Skeletal muscle tissue (tissue), 4 donors: ENCODE measurements around the gene ANKRD33. TPM values are rescaled to one million over a fixed set of nuclear protein-coding genes. Genes with fewer than 3 reads are reported as not detected.
A peak's percentile ranks its signal among the peaks of the same experiment; 100 is the strongest.

ENCODE experiments used
- H3K27ac ChIP-seq: one replicate; pipeline ENCODE4 v1.7.0; 2013; ENCODE audit warnings: mild to moderate bottlenecking, low read depth, low read length, inconsistent platforms
- H3K27me3 ChIP-seq, 3 donors: one replicate each; pipeline ENCODE4 v1.7.0; 2013; ENCODE audit warnings: low read length in 3 of 3; ENCODE audit not compliant: control insufficient read depth in 3 of 3, insufficient read depth in 3 of 3
- H3K36me3 ChIP-seq, 3 donors: one replicate each; pipeline ENCODE4 v1.7.0; 2013; ENCODE audit warnings: low read length in 3 of 3; ENCODE audit not compliant: control insufficient read depth in 3 of 3, insufficient read depth in 3 of 3
- H3K4me1 ChIP-seq, 3 donors: one replicate each; pipeline ENCODE4 v1.7.0; 2013; ENCODE audit warnings: low read length in 3 of 3, mild to moderate bottlenecking in 3 of 3; ENCODE audit not compliant: control insufficient read depth in 3 of 3, insufficient read depth in 3 of 3
- H3K4me3 ChIP-seq, 3 donors: one replicate each; pipeline ENCODE4 v1.7.0; 2013; ENCODE audit warnings: low read length in 3 of 3
- H3K9ac ChIP-seq, 3 donors: one replicate each; pipeline ENCODE4 v1.7.0; 2013; ENCODE audit warnings: low read length in 3 of 3, mild to moderate bottlenecking in 3 of 3, moderate library complexity in 2 of 3, low read depth in 1 of 3
- H3K9me3 ChIP-seq, 3 donors: one replicate each; pipeline ENCODE4 v1.7.0; 2013; ENCODE audit warnings: low read length in 3 of 3; ENCODE audit not compliant: control insufficient read depth in 3 of 3
- total RNA-seq: library from RNA; depleted of rRNA; stranded (reverse); fragments of >200 nt; gene quantifications from one replicate; pipeline ENCODE4 v1.2.3, GENCODE V29; 2014
- donor health status: Osteomylitis.

The ANKRD33 gene
- not detected for total RNA-seq

DNA sequence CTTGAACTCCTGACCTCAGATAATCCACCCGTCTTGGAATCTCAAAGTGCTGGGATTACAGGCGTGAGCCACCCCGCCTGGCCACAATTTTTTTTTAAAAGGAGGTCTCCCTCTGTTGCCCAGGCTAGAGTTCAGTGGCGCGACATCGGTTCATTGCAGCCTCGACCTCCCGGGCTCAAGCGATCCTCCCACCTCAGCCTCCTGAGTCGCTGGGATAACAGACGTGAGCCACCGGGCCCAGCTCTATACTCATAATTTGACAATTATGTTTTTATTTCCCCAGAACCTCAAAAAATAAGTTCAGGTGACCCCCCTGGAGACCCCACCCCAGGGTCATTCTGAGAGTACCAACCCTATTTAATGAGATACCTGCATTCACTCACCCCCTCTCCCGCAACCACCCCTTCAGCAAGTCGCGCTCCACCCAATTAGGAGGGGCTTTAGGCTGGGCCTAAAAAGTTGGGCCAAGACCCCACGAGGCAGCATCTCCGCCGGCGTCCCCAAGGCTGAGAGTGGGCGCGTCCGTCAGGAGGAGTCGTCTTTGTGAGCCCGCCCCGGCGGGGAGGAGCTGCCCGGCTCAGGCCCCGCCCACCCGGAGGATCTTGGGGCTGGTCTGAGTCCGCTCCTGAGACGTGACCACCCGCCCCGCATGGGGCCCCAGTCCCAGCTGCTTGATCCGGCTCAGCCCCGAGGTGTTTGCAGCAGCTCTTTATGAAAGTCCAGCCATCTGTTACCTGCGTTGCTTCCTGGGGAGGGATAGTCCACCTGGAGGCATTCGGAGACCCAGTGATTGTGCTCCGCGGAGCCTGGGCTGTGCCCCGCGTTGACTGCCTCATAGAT lies at the start of gene ANKRD33:
Gene ANKRD33 (plus strand): TSS at position 628 of the 840 bp plus-strand sequence. CDS start 84 bp downstream, at position 712.
- Histone ChIP-seq H3K36me3 (no peaks in the 10 kb centered on the region), H3K27ac (no peak within 1 kb of the TSS), H3K27me3 (peaks cover 3 to 14% (median 12%) of the 10 kb centered on the region in 3 donors), H3K9me3 (peaks cover 0 to 2% (median 0%) of the 10 kb centered on the region in 3 donors), H3K4me3 (no peak within 1 kb of the TSS), H3K9ac (no peak within 1 kb of the TSS), H3K4me1 (peaks cover 8% of the 10 kb centered on the region in 3 donors)

GRCh38 chr12:51838762-51839161 lies 49.1 kb upstream of the ANKRD33 start:
- H3K27ac ChIP-seq, result no peak overlapping the region
- no peaks in the 10 kb centered on the region for H3K36me3 ChIP-seq
- H3K9ac ChIP-seq, result peak overlapping the region in 1 of 3 donors; percentile 33
- peaks cover 9 to 19% (median 10%) of the 10 kb centered on the region in 3 donors for H3K27me3 ChIP-seq
- H3K4me1 ChIP-seq, result peaks cover 9 to 21% (median 14%) of the 10 kb centered on the region in 3 donors
- no peak overlapping the region for H3K4me3 ChIP-seq
- H3K9me3 ChIP-seq, result no peaks in the 10 kb centered on the region

DNA sequence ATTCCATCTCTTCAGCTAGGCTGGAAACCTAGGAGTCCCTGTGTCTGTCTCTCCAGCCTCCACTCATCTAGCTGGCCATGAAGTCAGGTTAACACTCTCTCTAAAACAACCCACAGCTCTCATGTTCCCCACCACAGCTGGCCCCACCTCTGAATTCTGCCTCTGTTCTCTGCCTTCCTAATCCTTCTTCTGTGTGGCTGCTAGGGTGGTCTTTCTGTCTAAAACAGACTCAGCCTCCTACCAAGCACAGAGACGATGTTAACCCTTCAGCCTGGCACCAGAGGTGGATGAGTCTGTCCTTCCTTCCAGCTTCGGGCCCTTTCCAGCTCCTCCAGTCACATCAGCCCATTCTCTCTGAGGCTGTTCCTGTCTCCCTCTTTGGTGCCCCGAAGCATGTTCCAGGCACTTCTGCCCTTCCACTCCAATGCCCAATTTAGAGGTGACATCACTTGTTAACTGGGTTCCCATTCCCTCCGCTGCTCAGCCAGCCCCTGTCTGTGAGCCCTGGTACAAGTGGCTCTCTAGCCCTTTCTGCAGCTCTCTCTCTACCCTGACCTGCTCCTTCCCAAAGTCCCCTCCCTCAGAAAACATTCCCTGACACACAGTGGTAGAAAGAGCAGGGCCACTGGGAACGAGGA lies 48.5 kb upstream of the ANKRD33 start:
- Histone ChIP-seq H3K9ac (no peak overlapping the region), H3K27me3 (peaks cover 10 to 20% (median 11%) of the 10 kb centered on the region in 3 donors)

DNA sequence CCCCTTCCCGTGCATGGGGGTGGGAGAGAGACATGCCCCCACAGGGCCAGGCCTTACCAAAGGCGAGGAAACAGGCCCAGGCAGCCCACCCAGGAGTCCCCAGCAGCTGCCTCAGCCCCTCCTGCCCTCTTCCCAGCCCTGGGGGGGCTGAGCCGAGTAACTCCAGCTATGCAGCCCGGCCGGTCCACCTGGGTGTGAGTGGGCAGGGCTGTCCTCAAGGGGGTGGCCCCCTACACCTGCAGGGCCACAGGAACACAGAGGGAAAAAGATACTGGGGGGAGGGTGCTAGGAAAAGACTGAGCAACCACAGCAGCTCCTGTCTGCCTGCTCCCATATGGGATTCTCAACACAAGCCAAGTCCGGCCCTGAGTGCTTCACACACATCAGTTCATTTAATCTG lies 46.9 kb upstream of the ANKRD33 start:
- Histone ChIP-seq H3K36me3 (no peaks in the 10 kb centered on the region), H3K9ac (no peak overlapping the region), H3K9me3 (no peaks in the 10 kb centered on the region), H3K27me3 (peaks cover 15 to 28% (median 24%) of the 10 kb centered on the region in 3 donors), H3K27ac (no peak overlapping the region), H3K4me1 (peaks cover 9 to 19% (median 14%) of the 10 kb centered on the region in 3 donors), H3K4me3 (no peak overlapping the region)

More for the DNA sequence above, 48.5 kb upstream of the ANKRD33 start:
- Histone ChIP-seq H3K36me3 (no peaks in the 10 kb centered on the region), H3K27ac (no peak overlapping the region), H3K4me3 (no peak overlapping the region), H3K4me1 (peaks cover 9 to 21% (median 14%) of the 10 kb centered on the region in 3 donors), H3K9me3 (no peaks in the 10 kb centered on the region)

DNA sequence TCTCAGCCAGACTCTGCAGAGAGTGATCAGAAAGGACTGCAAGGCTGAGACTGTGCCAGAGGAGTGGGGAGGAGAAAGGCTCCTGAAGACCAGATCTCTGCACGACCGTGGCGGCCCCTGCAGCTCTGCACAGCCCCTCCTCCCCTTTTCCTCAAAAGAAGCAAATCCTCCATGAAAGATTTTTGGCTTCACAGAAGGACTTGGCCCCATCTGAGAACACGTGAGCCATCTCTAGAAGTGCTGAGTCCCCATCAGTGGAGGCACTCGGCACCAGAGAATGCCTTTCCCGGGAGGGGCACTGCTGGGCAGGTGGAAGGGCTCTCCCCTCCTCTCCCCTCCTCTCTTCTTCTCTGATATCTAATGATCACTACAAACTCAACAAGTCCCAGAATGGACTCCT lies 46.2 kb upstream of the ANKRD33 start:
- Histone ChIP-seq H3K9ac (no peak overlapping the region), H3K36me3 (no peaks in the 10 kb centered on the region), H3K4me3 (no peak overlapping the region), H3K27me3 (peaks cover 22 to 35% (median 32%) of the 10 kb centered on the region in 3 donors), H3K27ac (no peak overlapping the region), H3K4me1 (peaks cover 9 to 22% (median 22%) of the 10 kb centered on the region in 3 donors), H3K9me3 (no peaks in the 10 kb centered on the region)

- Histone ChIP-seq H3K27me3 (peaks cover 27 to 51% (median 43%) of the 10 kb centered on the region in 3 donors), H3K9me3 (no peaks in the 10 kb centered on the region), H3K9ac (no peak overlapping the region)
Measured at GRCh38 chr12:51844854-51845253, 43.0 kb upstream of the ANKRD33 start.

DNA sequence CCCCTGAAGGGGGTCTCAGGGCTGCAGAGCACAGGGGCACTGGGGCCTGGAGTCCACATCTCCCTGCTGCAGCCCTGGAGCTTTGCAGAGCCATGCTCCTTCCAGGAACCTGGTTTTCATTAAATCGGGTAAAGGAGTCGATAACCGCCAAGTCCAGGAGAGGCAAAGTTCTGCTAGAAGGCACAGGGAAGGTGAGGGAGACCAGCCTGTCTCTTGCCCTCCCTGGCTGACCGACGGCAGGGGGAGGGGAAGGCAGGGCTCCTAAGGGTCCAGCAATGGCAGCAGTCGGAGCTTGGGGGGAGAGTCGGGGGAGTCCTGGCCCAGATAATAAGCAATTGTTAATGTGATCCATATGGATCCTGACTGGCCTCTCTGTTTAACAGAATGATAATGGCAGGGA lies 42.4 kb upstream of the ANKRD33 start:
- H3K27me3 ChIP-seq, result peaks cover 27 to 53% (median 45%) of the 10 kb centered on the region in 3 donors
- no peaks in the 10 kb centered on the region for H3K36me3 ChIP-seq
- no peak overlapping the region for H3K4me3 ChIP-seq
- H3K9ac ChIP-seq, result no peak overlapping the region
- H3K27ac ChIP-seq, result no peak overlapping the region
- no peaks in the 10 kb centered on the region for H3K9me3 ChIP-seq
- H3K4me1 ChIP-seq, result peaks cover 8 to 21% (median 13%) of the 10 kb centered on the region in 3 donors

More at GRCh38 chr12:51844854-51845253, 43.0 kb upstream of the ANKRD33 start:
- peaks cover 8 to 21% (median 9%) of the 10 kb centered on the region in 3 donors for H3K4me1 ChIP-seq
- no peaks in the 10 kb centered on the region for H3K36me3 ChIP-seq
- no peak overlapping the region for H3K27ac ChIP-seq
- no peak overlapping the region for H3K4me3 ChIP-seq

DNA sequence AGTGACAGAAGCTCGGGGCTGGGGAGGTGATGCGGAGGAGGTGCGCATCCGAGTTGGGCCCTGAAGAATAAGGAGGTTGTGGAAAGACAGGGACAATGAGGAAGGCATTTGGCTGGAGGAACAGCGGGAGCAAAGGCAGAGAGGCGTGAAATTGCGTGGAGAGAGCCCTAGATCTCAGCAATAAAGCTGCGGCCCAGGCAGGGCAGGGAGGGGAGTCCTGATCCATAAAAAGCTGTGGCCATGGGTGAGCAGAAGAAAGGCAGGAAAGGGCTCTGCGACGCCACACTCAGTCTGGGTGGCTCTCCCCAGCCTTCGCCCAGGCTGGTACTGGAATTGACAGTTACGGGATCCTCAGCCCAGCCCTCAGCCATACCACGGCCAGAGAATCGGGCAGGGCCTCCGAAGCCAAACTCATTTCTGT lies 41.6 kb upstream of the ANKRD33 start:
- H3K27ac ChIP-seq, result no peak overlapping the region
- peaks cover 15 to 25% (median 19%) of the 10 kb centered on the region in 3 donors for H3K4me1 ChIP-seq
- H3K27me3 ChIP-seq, result peaks cover 27 to 51% (median 45%) of the 10 kb centered on the region in 3 donors
- peak overlapping the region in 1 of 3 donors; percentile 20 for H3K9ac ChIP-seq
- no peaks in the 10 kb centered on the region for H3K36me3 ChIP-seq
- no peaks in the 10 kb centered on the region for H3K9me3 ChIP-seq
- H3K4me3 ChIP-seq, result peak overlapping the region in 1 of 3 donors; percentile 2

DNA sequence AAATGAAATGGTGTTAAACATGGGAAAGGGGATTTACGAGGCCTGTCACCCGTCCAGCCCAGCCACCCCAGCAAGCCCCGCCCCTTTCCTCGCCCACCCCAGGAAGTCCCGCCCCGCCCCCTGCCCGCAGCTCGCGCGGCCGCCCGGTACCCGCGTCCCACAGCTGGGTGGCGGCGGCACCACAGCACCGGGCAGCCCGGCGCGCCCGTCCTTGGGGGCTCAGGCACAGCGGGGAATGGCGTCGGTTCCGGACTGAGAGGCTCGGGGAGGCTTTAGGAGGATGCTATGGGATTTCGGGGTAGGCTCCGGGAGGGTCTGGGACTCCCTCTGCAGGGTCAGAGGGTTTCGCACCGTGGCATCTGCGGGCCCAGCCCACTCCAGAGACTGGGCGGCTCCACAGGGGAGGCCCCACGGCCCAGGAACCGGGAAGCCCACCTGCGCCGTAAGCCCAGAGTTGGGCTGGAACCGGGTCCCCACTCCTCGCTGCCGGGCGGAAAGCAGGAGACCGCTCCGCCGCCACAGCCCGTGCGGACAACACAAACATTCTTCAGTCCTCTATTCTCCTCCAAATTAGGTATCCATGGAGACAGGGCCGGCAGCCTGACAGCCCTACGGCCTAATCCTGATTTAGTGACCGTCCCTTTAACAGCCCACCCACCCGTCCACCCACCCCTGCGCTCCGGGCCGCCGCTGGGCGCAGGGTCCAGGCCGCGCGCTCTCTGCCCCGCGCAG lies 40.8 kb upstream of the ANKRD33 start:
- H3K4me3 ChIP-seq, result peak overlapping the region; percentile 59 to 69 (median 63)
- H3K36me3 ChIP-seq, result no peaks in the 10 kb centered on the region
- H3K27me3 ChIP-seq, result peaks cover 23 to 54% (median 45%) of the 10 kb centered on the region in 3 donors
- peak overlapping the region in 2 of 3 donors; percentile 50 to 66 for H3K9ac ChIP-seq
- no peaks in the 10 kb centered on the region for H3K9me3 ChIP-seq
- peaks cover 17 to 25% (median 23%) of the 10 kb centered on the region in 3 donors for H3K4me1 ChIP-seq
- no peak overlapping the region for H3K27ac ChIP-seq
